Aorta (tissue), 5 donors: ENCODE data around the gene PPP2R5D. TPM values are rescaled to one million over a fixed set of nuclear protein-coding genes. Genes with fewer than 3 reads are reported as not detected.
A peak's percentile ranks its signal among the peaks of the same experiment; 100 is the strongest.

Experiments
- ATAC-seq: fragments of 200-7000 bp; cut with Tn5 transposase; one replicate; pipeline ENCODE4 v1.9.1; 2022; ENCODE audit warnings: moderate library complexity; ENCODE audit not compliant: low FRiP score
- DNase-seq, 2 donors: peaks; one replicate each; pipeline ENCODE4 v3.0.0-alpha.2; 2020
- H3K27ac ChIP-seq, 2 donors: one replicate each; pipeline ENCODE4 v1.5.1; 2013; ENCODE audit warnings: low read length in 2 of 2, mild to moderate bottlenecking in 2 of 2, moderate library complexity in 2 of 2, control low read depth in 1 of 2, inconsistent platforms in 1 of 2, low read depth in 1 of 2
- H3K27me3 ChIP-seq, 2 donors: one replicate each; pipeline ENCODE4 v1.6.1; 2013; ENCODE audit warnings: control low read depth in 1 of 2, low read length in 1 of 2, mild to moderate bottlenecking in 1 of 2, moderate library complexity in 1 of 2; ENCODE audit not compliant: insufficient read depth in 2 of 2, control insufficient read depth in 1 of 2
- H3K36me3 ChIP-seq, 2 donors: one replicate each; pipeline ENCODE4 v1.6.1; 2013; ENCODE audit warnings: control low read depth in 1 of 2, low read length in 1 of 2, mild to moderate bottlenecking in 1 of 2; ENCODE audit not compliant: insufficient read depth in 2 of 2, control insufficient read depth in 1 of 2
- H3K4me1 ChIP-seq, 2 donors: one replicate each; pipeline ENCODE4 v1.6.1; 2013; ENCODE audit warnings: low read length in 2 of 2, control low read depth in 1 of 2, mild to moderate bottlenecking in 1 of 2, moderate library complexity in 1 of 2; ENCODE audit not compliant: insufficient read depth in 2 of 2, control insufficient read depth in 1 of 2
- H3K4me3 ChIP-seq, 2 donors: one replicate each; pipeline ENCODE4 v1.5.1; 2013; ENCODE audit warnings: low read length in 2 of 2, control low read depth in 1 of 2, mild to moderate bottlenecking in 1 of 2
- H3K9me3 ChIP-seq: one replicate; pipeline ENCODE4 v1.6.1; 2013; ENCODE audit warnings: mild to moderate bottlenecking, low read length; ENCODE audit not compliant: control insufficient read depth
- WGBS, 2 donors: extraction: QIAGEN DNeasy Blood & Tissue Kit; methylation state at CpG; one replicate each; pipeline ENCODE4 v1.1.7; 2013; 5-methylcytosine and 5-hydroxymethylcytosine counted together
- intact Hi-C, 2 donors: fragments of 100-400 bp; cut with DNase I; formaldehyde crosslinking; loops; one replicate each; pipeline versions ENCODE4 v1.14.2 to v1.15.0; 2022
- polyA plus RNA-seq, 2 donors: library from polyadenylated mRNA; stranded (reverse); fragments of 200-250 nt; gene quantifications; one replicate each; pipeline ENCODE4 v1.2.3, GENCODE V29; 2013
- total RNA-seq, 2 donors: library from RNA; stranded (reverse); fragmentation: NEBNext Ultra II Directional; extraction: Animal tissue kit (Norgen Biotek cat#: 25700); gene quantifications; one replicate each; pipeline ENCODE4 v1.2.1, GENCODE V29; 2021
- donor health status: healthy with polysubstance abuse.
- donor health status: Bipolar disorder and iron deficiency.
- donor health status: DM: no; HTN: no; CAD: no.
- donor health status: DM: no; HTN: no; CAD: no.
- donor health status: DM: yes; HTN: yes; CAD: no.

The PPP2R5D gene
- total and polyA plus RNA-seq, 4 donors = 20.3 to 31.7 (median 27.2) TPM

- Histone ChIP-seq H3K4me3 (peak within 1 kb of the TSS; percentile 71 to 91), H3K27me3 (no peaks in the 10 kb centered on the region), H3K36me3 (no peaks in the 10 kb centered on the region), H3K27ac (peak within 1 kb of the TSS; percentile 70 to 78), H3K4me1 (no peaks in the 10 kb centered on the region), H3K9me3 (no peaks in the 10 kb centered on the region)
- 1% methylated on average over 56 of the region's 56 CpGs for WGBS, 2 donors
- ATAC-seq = peak; percentile 91
- peak; percentile 88 to 96 for DNase-seq
- intact Hi-C loops = no loop called here
Measured at GRCh38 chr6:43021270-43022047, 37.1 kb downstream of the PPP2R5D start, which contains the start of gene RRP36. TSS of gene RRP36 (plus strand) at chr6:43021623. CDS start at chr6:43021655, 32 bp downstream.

- H3K27ac ChIP-seq = no peak overlapping the region
- H3K4me3 ChIP-seq = no peak overlapping the region
- H3K27me3 ChIP-seq = no peaks in the 10 kb centered on the region
- ATAC-seq (no peak), DNase-seq (no peak)
- H3K9me3 ChIP-seq = no peaks in the 10 kb centered on the region
- intact Hi-C loops = no loop called here
- 90 to 93% methylated on average over 2 of the region's 2 CpGs for WGBS, 2 donors
- H3K4me1 ChIP-seq = no peaks in the 10 kb centered on the region
- peaks cover 9 to 10% of the 10 kb centered on the region in 2 donors for H3K36me3 ChIP-seq
Measured at GRCh38 chr6:43024436-43024835, 40.1 kb downstream of the PPP2R5D start.

GRCh38 chr6:43026365-43026764 lies 42.0 kb downstream of the PPP2R5D start:
- ATAC-seq (no peak), DNase-seq (no peak)
- intact Hi-C loops = no loop called here
- 92% methylated on average over 5 of the region's 5 CpGs for WGBS, 2 donors
- Histone ChIP-seq H3K27me3 (no peaks in the 10 kb centered on the region), H3K4me3 (no peak overlapping the region), H3K27ac (no peak overlapping the region), H3K36me3 (peaks cover 11 to 13% of the 10 kb centered on the region in 2 donors), H3K4me1 (no peaks in the 10 kb centered on the region), H3K9me3 (no peaks in the 10 kb centered on the region)

GRCh38 chr6:43029120-43029519 lies 44.8 kb downstream of the PPP2R5D start:
- H3K27ac ChIP-seq = no peak overlapping the region
- no peaks in the 10 kb centered on the region for H3K27me3 ChIP-seq
- intact Hi-C loops = no loop called here
- ATAC-seq (no peak), DNase-seq (no peak)
- H3K36me3 ChIP-seq = peaks cover 11 to 15% of the 10 kb centered on the region in 2 donors
- H3K9me3 ChIP-seq = no peaks in the 10 kb centered on the region
- WGBS, 2 donors = 86 to 89% methylated on average over 9 of the region's 9 CpGs
- H3K4me3 ChIP-seq = no peak overlapping the region
- no peaks in the 10 kb centered on the region for H3K4me1 ChIP-seq

GRCh38 chr6:43032326-43032725 lies 48.0 kb downstream of the PPP2R5D start:
- no peaks in the 10 kb centered on the region for H3K4me1 ChIP-seq
- no peak for ATAC-seq
- intact Hi-C loops = no loop called here
- DNase-seq = no peak
- 85 to 91% methylated on average over 4 of the region's 4 CpGs for WGBS, 2 donors
- H3K27ac ChIP-seq = no peak overlapping the region
- no peaks in the 10 kb centered on the region for H3K9me3 ChIP-seq
- peaks cover 10 to 12% of the 10 kb centered on the region in 2 donors for H3K36me3 ChIP-seq
- no peaks in the 10 kb centered on the region for H3K27me3 ChIP-seq
- H3K4me3 ChIP-seq = no peak overlapping the region

GRCh38 chr6:43033496-43034189 lies 49.3 kb downstream of the PPP2R5D start:
- intact Hi-C loops = no loop called here
- peak overlapping the region in 1 of 2 donors; percentile 28 for H3K27ac ChIP-seq
- ATAC-seq = no peak
- no peak for DNase-seq
- WGBS, 2 donors = 79 to 89% methylated on average over 2 of the region's 2 CpGs
- H3K4me3 ChIP-seq = no peak overlapping the region
- peaks cover 9% of the 10 kb centered on the region in 2 donors for H3K36me3 ChIP-seq
- no peaks in the 10 kb centered on the region for H3K4me1 ChIP-seq
- no peaks in the 10 kb centered on the region for H3K27me3 ChIP-seq
- H3K9me3 ChIP-seq = no peaks in the 10 kb centered on the region

GRCh38 chr6:43034190-43034525 lies 49.8 kb downstream of the PPP2R5D start:
- ATAC-seq = no peak
- Histone ChIP-seq H3K4me1 (no peaks in the 10 kb centered on the region), H3K36me3 (peaks cover 6% of the 10 kb centered on the region in 2 donors), H3K4me3 (no peak overlapping the region), H3K27me3 (no peaks in the 10 kb centered on the region), H3K27ac (no peak overlapping the region), H3K9me3 (no peaks in the 10 kb centered on the region)
- peak in 1 of 2 donors; percentile 40 for DNase-seq
- intact Hi-C loops = no loop called here
- 81 to 84% methylated on average over 2 of the region's 2 CpGs for WGBS, 2 donors

GRCh38 chr6:43035495-43036194 lies 51.3 kb downstream of the PPP2R5D start:
- Histone ChIP-seq H3K4me1 (no peaks in the 10 kb centered on the region), H3K27me3 (no peaks in the 10 kb centered on the region), H3K9me3 (no peaks in the 10 kb centered on the region), H3K4me3 (no peak overlapping the region), H3K36me3 (peaks cover 2% of the 10 kb centered on the region in 2 donors), H3K27ac (no peak overlapping the region)
- DNase-seq = peak in 1 of 2 donors; percentile 45
- WGBS, 2 donors = 35 to 46% methylated on average over 4 of the region's 4 CpGs
- intact Hi-C loops = no loop called here
- no peak for ATAC-seq
